Measurements from ENCODE around the gene SFTA2. TPM values are rescaled to one million over a fixed set of nuclear protein-coding genes. Genes with fewer than 3 reads are reported as not detected.

SFTA2 gene
- total and polyA plus RNA-seq, 9 of the 15 experiments (the other 6 are each of a cell fraction or from before 2014, with no cell fraction given), result not detected

GRCh38 chr6:30889921-30890645 lies 41.9 kb downstream of the SFTA2 start:
- H3K27ac ChIP-seq (ENCODE audit: extremely low read depth, low read depth, low read length), result no peak overlapping the region
- TF ChIP-seq NFIC (IDR thresholded peaks at IDR 0.05) (peak; percentile 24; the same call in 1 of the 2 replicates), FOXJ2 (tag; IDR thresholded peaks at IDR 0.05) (no peak), FOXM1 (IDR thresholded peaks at IDR 0.05; ENCODE audit: low read depth) (no peak), FOXM1 (CRISPR knock-in tag; IDR thresholded peaks at IDR 0.05; ENCODE audit: low read depth) (0 out of 2 replicates have a peak, but pooled peaks have one; percentile 9)
- intact Hi-C loops (cut with micrococcal nuclease) (no loop called here), in situ Hi-C loops (cut with MboI) (no loop called here)
- no peak overlapping the region for H2AFZ ChIP-seq (ENCODE audit: low read depth, low read length)
- FAIRE-seq (no peak), DNase-seq (ENCODE audit: extremely low read depth in 1 of 4, low spot score in 3 of 4) (no peak), ATAC-seq (no peak)
- H3K9me3 ChIP-seq (replicated peaks; ENCODE audit: control insufficient read depth, insufficient read depth, low read depth, low read length), result no peaks in the 10 kb centered on the region
- 89% methylated on average over 14 of the region's 14 CpGs for WGBS (ENCODE audit: insufficient coverage, low coverage, missing lambda C conversion rate)
- ChIA-PET POLR2A (interaction anchor here (0.9 to 1.9 kb wide), 7 partner anchors 8 to 152 kb away, joined by 3 to 8 read pairs (median 4); partner anchors contain the start of gene GTF2H4), CTCF (ENCODE audit: low intra/inter-chr PET ratio) (no interaction called here)
- no peak overlapping the region for H3K4me3 ChIP-seq
- H3K4me1 ChIP-seq (replicated peaks in 1 of 2; ENCODE audit: control insufficient read depth in 2 of 2, insufficient read depth in 2 of 2, low read length in 2 of 2), result peaks cover 24 to 37% of the 10 kb centered on the region in 2 experiments
- H3K9ac ChIP-seq (ENCODE audit: insufficient read depth in 1 of 2, low read depth in 2 of 2, low read length in 2 of 2), result peak overlapping the region in 1 of 2 experiments; percentile 4; a peak in 1 of 4 replicates
- peaks cover 3% of the 10 kb centered on the region for H3K9me1 ChIP-seq (ENCODE audit: control insufficient read depth, insufficient read depth, low read length)
- no TSS peak for BruUV-seq (replicated peaks)
- peaks cover 38% of the 10 kb centered on the region for H3K79me2 ChIP-seq (ENCODE audit: control insufficient read depth, insufficient read depth, low read length)
- H4K20me1 ChIP-seq (replicated peaks; ENCODE audit: control insufficient read depth, insufficient read depth, low read length), result peaks cover 9% of the 10 kb centered on the region
- H3K27me3 ChIP-seq (ENCODE audit: control insufficient read depth in 2 of 2, insufficient read depth in 2 of 2, low read length in 2 of 2), result no peaks in the 10 kb centered on the region
- peaks cover 60% of the 10 kb centered on the region for H3K36me3 ChIP-seq (ENCODE audit: control insufficient read depth, insufficient read depth, low read length)
- no peak overlapping the region for H3K4me2 ChIP-seq (ENCODE audit: insufficient read depth, low read length)

- FAIRE-seq (no peak), DNase-seq (ENCODE audit: extremely low read depth in 1 of 4, low spot score in 3 of 4) (no peak), ATAC-seq (no peak)
- H3K27ac ChIP-seq (ENCODE audit: extremely low read depth, low read depth, low read length), result no peak overlapping the region
- no TSS peak for BruUV-seq (replicated peaks)
- intact Hi-C loops (cut with micrococcal nuclease) (no loop called here), in situ Hi-C loops (cut with MboI) (no loop called here)
- peaks cover 3% of the 10 kb centered on the region for H3K9me1 ChIP-seq (ENCODE audit: control insufficient read depth, insufficient read depth, low read length)
- H4K20me1 ChIP-seq (replicated peaks; ENCODE audit: control insufficient read depth, insufficient read depth, low read length), result peaks cover 9% of the 10 kb centered on the region; the same call in 1 of the 2 replicates
- 81% methylated on average over 4 of the region's 4 CpGs for WGBS (ENCODE audit: insufficient coverage, low coverage, missing lambda C conversion rate)
- TF ChIP-seq ZNF121 (CRISPR knock-in tag; conservative IDR thresholded peaks at IDR 0.05) (peak; percentile 63), NCOA1 (IDR thresholded peaks at IDR 0.05; ENCODE audit: low read depth) (no peak)
- H3K4me2 ChIP-seq (ENCODE audit: insufficient read depth, low read length), result no peak overlapping the region
- no peaks in the 10 kb centered on the region for H3K27me3 ChIP-seq (ENCODE audit: control insufficient read depth in 2 of 2, insufficient read depth in 2 of 2, low read length in 2 of 2)
- peaks cover 43% of the 10 kb centered on the region for H3K79me2 ChIP-seq (ENCODE audit: control insufficient read depth, insufficient read depth, low read length)
- ChIA-PET POLR2A (interaction anchor here (0.9 to 1.7 kb wide), 6 partner anchors 8 to 18 kb away, joined by 3 to 5 read pairs (median 4); partner anchors contain the start of gene GTF2H4), CTCF (ENCODE audit: low intra/inter-chr PET ratio) (no interaction called here)
- H3K36me3 ChIP-seq (ENCODE audit: control insufficient read depth, insufficient read depth, low read length), result peaks cover 54% of the 10 kb centered on the region
- H2AFZ ChIP-seq (ENCODE audit: low read depth, low read length), result no peak overlapping the region
- H3K9me3 ChIP-seq (replicated peaks; ENCODE audit: control insufficient read depth, insufficient read depth, low read depth, low read length), result no peaks in the 10 kb centered on the region
- H3K4me1 ChIP-seq (replicated peaks in 1 of 2; ENCODE audit: control insufficient read depth in 2 of 2, insufficient read depth in 2 of 2, low read length in 2 of 2), result peaks cover 27 to 43% of the 10 kb centered on the region in 2 experiments
- no peak overlapping the region for H3K9ac ChIP-seq (ENCODE audit: insufficient read depth in 1 of 2, low read depth in 2 of 2, low read length in 2 of 2)
- no peak overlapping the region for H3K4me3 ChIP-seq
Observed at GRCh38 chr6:30889496-30889885, 42.5 kb downstream of the SFTA2 start.

Data from K562 (cell line).